Nephron (organoid): ENCODE results near the gene AGAP1.

Source experiments
- H3K27ac Mint-ChIP-seq, 3 experiments: 2 replicates each; pipeline ENCODE4 v1.8.0; 2020; ENCODE audit warnings: mixed read lengths in 3 of 3, mild to moderate bottlenecking in 2 of 3, moderate library complexity in 1 of 3
- H3K27me3 Mint-ChIP-seq: 2 replicates; pipeline ENCODE4 v1.8.0; 2021; ENCODE audit warnings: low read depth, mild to moderate bottlenecking, moderate library complexity, mixed read lengths
- H3K36me3 Mint-ChIP-seq: 2 replicates; pipeline ENCODE4 v1.8.0; 2020; ENCODE audit warnings: low read depth, mixed read lengths
- H3K4me1 Mint-ChIP-seq: 2 replicates; pipeline ENCODE4 v1.8.0; 2020; ENCODE audit warnings: mixed read lengths
- H3K4me3 Mint-ChIP-seq, 3 experiments: 2 replicates each; pipeline ENCODE4 v1.8.0; 2020; ENCODE audit warnings: mild to moderate bottlenecking in 3 of 3, mixed read lengths in 3 of 3, moderate library complexity in 2 of 3
- H3K9me3 Mint-ChIP-seq: 2 replicates; pipeline ENCODE4 v1.8.0; 2020; ENCODE audit warnings: mixed read lengths
- CTCF ChIP-seq, 3 experiments: fragments of 200-600 bp; sonication (generic); IDR thresholded peaks; one replicate each; pipeline ENCODE4 v1.5.0; 2021; ENCODE audit warnings: antibody characterized with exemption in 3 of 3; ENCODE audit not compliant: unreplicated experiment in 3 of 3

Gene AGAP1

DNA sequence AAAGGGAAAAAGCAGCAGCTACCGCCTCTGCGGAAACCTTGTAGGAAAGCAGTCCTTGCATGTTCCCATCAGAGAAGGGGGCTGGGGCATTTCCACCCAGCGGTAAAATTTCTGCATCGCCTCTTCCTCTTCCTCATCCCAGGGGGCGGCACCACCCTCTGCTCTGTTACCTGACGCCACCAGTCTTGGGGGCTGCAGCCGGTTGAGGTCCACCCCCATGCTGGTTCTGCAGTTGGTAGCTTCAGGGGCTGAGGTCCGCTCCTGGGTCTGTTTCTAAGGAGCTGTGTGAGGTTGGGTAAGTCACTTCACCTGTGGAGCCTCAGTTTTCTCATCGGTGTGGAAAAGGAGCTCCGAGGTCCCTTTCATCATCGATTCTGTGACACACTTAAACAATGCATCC lies 14.2 kb upstream of the AGAP1 start:
- Mint-ChIP-seq H3K27ac (no peak overlapping the region), H3K4me1 (no peaks in the 10 kb centered on the region), H3K36me3 (no peaks in the 10 kb centered on the region), H3K9me3 (peaks cover 10% of the 10 kb centered on the region), H3K27me3 (peaks cover 5% of the 10 kb centered on the region), H3K4me3 (no peak overlapping the region)
- no peak for TF ChIP-seq CTCF (IDR thresholded peaks at IDR 0.05; ENCODE audit: unreplicated experiment in 3 of 3)

GRCh38 chr2:235480614-235481013 lies 13.2 kb upstream of the AGAP1 start:
- no peaks in the 10 kb centered on the region for H3K36me3 Mint-ChIP-seq
- H3K27me3 Mint-ChIP-seq: peaks cover 9% of the 10 kb centered on the region
- H3K27ac Mint-ChIP-seq: no peak overlapping the region

DNA sequence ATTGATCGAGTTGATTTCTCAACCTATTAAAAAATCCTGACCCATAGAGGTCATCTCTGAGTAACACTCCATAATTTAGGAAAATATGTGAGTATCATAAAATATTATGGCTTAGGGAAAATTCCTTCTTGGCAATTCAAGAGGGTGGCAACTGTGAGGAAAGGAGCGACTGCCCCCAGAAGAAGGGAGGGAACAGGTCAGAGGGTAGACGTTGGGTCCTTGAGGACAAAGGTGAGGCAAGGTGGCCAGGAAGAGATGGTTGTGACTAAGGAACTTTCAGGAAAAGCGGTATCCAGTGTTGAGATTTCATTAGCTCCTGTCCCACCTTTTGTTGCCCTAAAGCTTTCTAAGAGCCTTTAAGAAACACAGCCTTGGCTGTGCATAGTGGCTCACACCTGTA lies 10.5 kb upstream of the AGAP1 start:
- TF ChIP-seq CTCF (IDR thresholded peaks at IDR 0.05; ENCODE audit: unreplicated experiment in 3 of 3): no peak
- Mint-ChIP-seq H3K36me3 (no peaks in the 10 kb centered on the region), H3K27ac (no peak overlapping the region), H3K4me1 (no peaks in the 10 kb centered on the region), H3K9me3 (no peaks in the 10 kb centered on the region), H3K27me3 (peaks cover 10% of the 10 kb centered on the region), H3K4me3 (no peak overlapping the region)

More at GRCh38 chr2:235480614-235481013, 13.2 kb upstream of the AGAP1 start:
- TF ChIP-seq CTCF (IDR thresholded peaks at IDR 0.05; ENCODE audit: unreplicated experiment in 3 of 3): no peak
- H3K4me1 Mint-ChIP-seq: no peaks in the 10 kb centered on the region
- peaks cover 3% of the 10 kb centered on the region for H3K9me3 Mint-ChIP-seq
- H3K4me3 Mint-ChIP-seq: no peak overlapping the region

- H3K36me3 Mint-ChIP-seq: no peaks in the 10 kb centered on the region
- H3K27ac Mint-ChIP-seq: no peak overlapping the region
- H3K9me3 Mint-ChIP-seq: peaks cover 4% of the 10 kb centered on the region
- no peaks in the 10 kb centered on the region for H3K4me1 Mint-ChIP-seq
- TF ChIP-seq CTCF (IDR thresholded peaks at IDR 0.05; ENCODE audit: unreplicated experiment in 3 of 3): no peak
- no peak overlapping the region for H3K4me3 Mint-ChIP-seq
- H3K27me3 Mint-ChIP-seq: peaks cover 13% of the 10 kb centered on the region
Observed at GRCh38 chr2:235485362-235485761, 8.5 kb upstream of the AGAP1 start.

DNA sequence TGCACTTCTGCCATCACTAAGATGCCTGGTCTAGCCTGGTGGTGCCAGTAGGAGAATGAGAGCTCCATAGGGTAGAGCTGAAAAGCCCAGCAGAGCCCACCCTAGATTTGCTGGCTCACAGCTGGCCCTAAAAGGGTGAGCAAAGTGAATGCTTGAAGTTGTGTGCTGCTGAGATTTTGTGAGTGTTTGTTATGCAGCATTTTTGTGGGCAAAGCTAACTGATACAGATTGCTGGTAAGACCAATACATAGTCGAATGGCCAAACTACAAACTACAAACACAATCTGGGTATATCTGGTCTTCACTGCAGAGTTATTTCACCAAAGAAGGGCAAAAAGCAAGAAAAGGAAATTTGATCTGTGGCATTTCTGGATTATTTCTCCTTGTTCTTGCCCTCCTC lies 7.1 kb upstream of the AGAP1 start:
- Mint-ChIP-seq H3K4me1 (no peaks in the 10 kb centered on the region), H3K9me3 (peaks cover 4% of the 10 kb centered on the region), H3K27me3 (peaks cover 13% of the 10 kb centered on the region), H3K36me3 (no peaks in the 10 kb centered on the region), H3K4me3 (no peak overlapping the region), H3K27ac (no peak overlapping the region)
- TF ChIP-seq CTCF (IDR thresholded peaks at IDR 0.05; ENCODE audit: unreplicated experiment in 3 of 3): no peak

DNA sequence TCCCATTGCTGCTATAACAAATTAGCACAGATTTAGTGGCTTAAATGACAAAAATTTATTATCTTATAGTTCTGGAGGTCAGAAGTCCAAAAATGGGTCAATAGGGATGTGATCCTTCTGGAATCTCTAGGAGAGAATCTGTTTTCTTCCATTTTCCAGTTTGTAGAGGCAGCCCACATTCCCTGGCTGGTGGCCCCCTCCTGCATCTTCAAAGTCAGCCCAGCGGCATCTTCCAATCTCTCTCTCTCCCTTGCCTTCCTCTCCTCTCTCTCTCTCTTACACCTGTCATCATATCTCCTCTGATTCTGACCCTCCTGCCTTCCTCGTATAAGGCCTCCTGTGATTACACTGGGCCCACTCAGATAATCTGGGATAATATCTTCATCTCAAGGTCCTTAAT lies 3.9 kb upstream of the AGAP1 start:
- H3K9me3 Mint-ChIP-seq: peaks cover 6% of the 10 kb centered on the region
- no peaks in the 10 kb centered on the region for H3K36me3 Mint-ChIP-seq
- peaks cover 17% of the 10 kb centered on the region for H3K27me3 Mint-ChIP-seq
- H3K4me1 Mint-ChIP-seq: peaks cover 6% of the 10 kb centered on the region
- no peak overlapping the region for H3K4me3 Mint-ChIP-seq
- H3K27ac Mint-ChIP-seq: no peak overlapping the region
- no peak for TF ChIP-seq CTCF (IDR thresholded peaks at IDR 0.05; ENCODE audit: unreplicated experiment in 3 of 3)
